ENCODE data around the gene RPL15. TPM values are rescaled to one million over a fixed set of nuclear protein-coding genes. Genes with fewer than 3 reads are reported as not detected.

Gene RPL15
- total and polyA plus RNA-seq, 2 of the 8 experiments (the other 6 are each of a cell fraction or from before 2014, with no cell fraction given), result 2,819 to 6,473 TPM

DNA sequence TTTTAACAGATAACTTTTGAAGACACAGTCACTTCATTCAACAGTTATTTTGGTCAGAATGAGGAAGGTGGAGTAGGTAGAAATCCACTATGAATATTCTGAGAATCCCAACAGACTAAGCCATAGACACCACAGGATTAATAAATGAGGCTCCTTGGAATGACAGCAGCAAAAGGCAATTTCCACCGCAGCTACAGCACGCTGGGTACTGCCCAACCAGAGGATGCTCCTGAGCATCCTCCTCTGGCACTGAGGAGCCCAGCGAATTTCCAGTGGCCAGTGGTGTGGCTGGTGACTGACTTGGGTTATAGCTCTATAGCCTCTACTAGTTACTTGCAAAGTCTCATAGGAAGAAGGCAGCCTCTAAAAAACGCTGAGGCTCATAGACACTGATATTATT lies 24.5 kb downstream of the RPL15 start:
- Histone ChIP-seq H4K5ac (ENCODE audit: insufficient read length, low read depth, low read length) (no peak overlapping the region), H3K18ac (ENCODE audit: extremely low read depth, low read length) (no peak overlapping the region), H2BK12ac (ENCODE audit: low read depth, low read length) (no peak overlapping the region), H3K56ac (replicated peaks; ENCODE audit: insufficient read length, low read depth, low read length) (no peak overlapping the region), H3K27me3 (replicated peaks in 1 of 4; ENCODE audit: control insufficient read depth in 3 of 4, extremely low read depth in 1 of 4, insufficient read depth in 3 of 4, low read length in 3 of 4) (no peaks in the 10 kb centered on the region; a peak in 1 of 7 replicates), H2AFZ (ENCODE audit: low read length) (no peak overlapping the region), H2BK15ac (ENCODE audit: low read length) (no peak overlapping the region), H2BK5ac (ENCODE audit: low read depth, low read length) (no peak overlapping the region), H2BK120ac (replicated peaks; ENCODE audit: low read depth, low read length) (no peak overlapping the region), H3K23ac (ENCODE audit: insufficient read length) (no peak overlapping the region), H4K20me1 (replicated peaks in 1 of 2; ENCODE audit: control insufficient read depth in 1 of 2, insufficient read depth in 2 of 2, low read length in 2 of 2) (no peaks in the 10 kb centered on the region), H4K91ac (replicated peaks; ENCODE audit: insufficient read length, low read length) (no peak overlapping the region), H3K4me3 (ENCODE audit: extremely low read depth in 1 of 4, insufficient read depth in 2 of 4, low read depth in 3 of 4, low read length in 4 of 4) (no peak overlapping the region), H3K14ac (ENCODE audit: insufficient read length) (no peak overlapping the region), H3K36me3 (ENCODE audit: control insufficient read depth in 2 of 4, insufficient read depth in 4 of 4, low read length in 3 of 4) (no peaks in the 10 kb centered on the region; a peak in 1 of 8 replicates), H3K79me2 (ENCODE audit: control insufficient read depth in 1 of 2, insufficient read depth in 2 of 2, low read length in 2 of 2) (no peaks in the 10 kb centered on the region; a peak in 1 of 4 replicates), H2AK5ac (ENCODE audit: low read depth, low read length) (no peak overlapping the region), H3K4me1 (replicated peaks in 1 of 4; ENCODE audit: control insufficient read depth in 3 of 4, insufficient read depth in 4 of 4, low read length in 3 of 4) (peaks cover 2 to 8% (median 5%) of the 10 kb centered on the region in 4 experiments; a peak in 6 of 7 replicates), H4K8ac (ENCODE audit: extremely low read depth, insufficient read depth, low read length) (no peak overlapping the region), H3K79me1 (ENCODE audit: low read depth, low read length) (no peaks in the 10 kb centered on the region), H3K4me2 (ENCODE audit: insufficient read depth in 1 of 2, low read depth in 2 of 2, low read length in 2 of 2) (no peak overlapping the region), H3K9ac (replicated peaks in 1 of 4; ENCODE audit: extremely low read depth in 1 of 4, low read depth in 3 of 4, low read length in 3 of 4) (no peak overlapping the region), H3K9me3 (ENCODE audit: insufficient read depth in 2 of 2, low read depth in 1 of 2, low read length in 1 of 2) (no peaks in the 10 kb centered on the region), H3K27ac (ENCODE audit: low read depth, low read length) (no peak overlapping the region), H2BK20ac (ENCODE audit: low read length) (no peak overlapping the region), H3K4ac (replicated peaks; ENCODE audit: insufficient read length, low read depth, low read length) (no peak overlapping the region), H3K23me2 (ENCODE audit: low read depth, low read length) (peaks cover 5% of the 10 kb centered on the region)
- CTCF ChIA-PET (ENCODE audit: partially characterized antibody), result interaction anchor here (0.9 to 1.8 kb wide), 2 partner anchors 14 to 53 kb away, joined by 3 to 5 read pairs; no protein-coding TSS in a partner anchor
- POLR2A ChIA-PET (ENCODE audit: partially characterized antibody), result interaction anchor here (0.6 to 19.1 kb wide), 3 partner anchors 11 to 799 kb away, joined by 3 to 363 read pairs (median 3); partner anchors contain the start of genes NKIRAS1 and RPL15
- FAIRE-seq, result no peak
- DNase-seq (ENCODE audit: low read depth in 1 of 2, low spot score in 2 of 2), result no peak
- 94% methylated on average over 4 of the region's 4 CpGs; no CpG with 5 or more reads in 1 of the 2 experiments for WGBS, 2 experiments (ENCODE audit: extremely low coverage in 1 of 2, insufficient coverage in 1 of 2, insufficient read length in 1 of 2, insufficient replicate concordance in 2 of 2, low coverage in 1 of 2, low lambda C conversion rate in 2 of 2, missing lambda C conversion rate in 1 of 2)
- TF ChIP-seq POLR2A (IDR thresholded peaks at IDR 0.05; ENCODE audit: control extremely low read depth in 1 of 2, low read depth in 2 of 2, low read length in 2 of 2), result no peak
- TF ChIP-seq CHD2 (IDR thresholded peaks at IDR 0.05; ENCODE audit: low read length), result no peak
- TF ChIP-seq SP4 (IDR thresholded peaks at IDR 0.05; ENCODE audit: low read length), result no peak
- no peak for TF ChIP-seq SUZ12 (IDR thresholded peaks at IDR 0.05; ENCODE audit: low read length)
- TF ChIP-seq TEAD4 (IDR thresholded peaks at IDR 0.05; ENCODE audit: low read depth, low read length), result no peak
- no peak for TF ChIP-seq RFX5 (IDR thresholded peaks at IDR 0.05; ENCODE audit: borderline replicate concordance, low read depth, low read length)
- no peak for TF ChIP-seq TBP (IDR thresholded peaks at IDR 0.05; ENCODE audit: low read depth, low read length)

Data from H1 (cell line).